ENCODE results near the gene ZFYVE16.

DNA sequence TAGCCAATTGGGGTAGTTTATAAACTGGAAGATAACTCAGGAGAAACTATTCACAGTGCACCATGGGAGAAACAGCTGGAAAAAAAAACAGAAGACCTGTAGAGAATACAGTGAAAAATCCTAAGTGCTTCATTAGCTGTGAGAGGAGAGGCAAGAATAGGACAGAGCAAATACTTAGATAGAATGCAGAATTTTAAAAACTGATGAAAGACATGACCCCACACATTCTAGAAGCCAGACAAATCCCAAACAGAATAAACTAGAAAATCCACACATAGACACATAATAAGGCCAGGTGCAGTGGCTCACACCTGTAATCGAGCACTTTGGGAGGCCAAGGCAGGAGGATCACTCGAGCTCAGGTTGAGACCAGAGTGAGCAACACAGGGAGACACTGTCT lies 72.5 kb downstream of the ZFYVE16 start:
- TF ChIP-seq, protein P1, sequence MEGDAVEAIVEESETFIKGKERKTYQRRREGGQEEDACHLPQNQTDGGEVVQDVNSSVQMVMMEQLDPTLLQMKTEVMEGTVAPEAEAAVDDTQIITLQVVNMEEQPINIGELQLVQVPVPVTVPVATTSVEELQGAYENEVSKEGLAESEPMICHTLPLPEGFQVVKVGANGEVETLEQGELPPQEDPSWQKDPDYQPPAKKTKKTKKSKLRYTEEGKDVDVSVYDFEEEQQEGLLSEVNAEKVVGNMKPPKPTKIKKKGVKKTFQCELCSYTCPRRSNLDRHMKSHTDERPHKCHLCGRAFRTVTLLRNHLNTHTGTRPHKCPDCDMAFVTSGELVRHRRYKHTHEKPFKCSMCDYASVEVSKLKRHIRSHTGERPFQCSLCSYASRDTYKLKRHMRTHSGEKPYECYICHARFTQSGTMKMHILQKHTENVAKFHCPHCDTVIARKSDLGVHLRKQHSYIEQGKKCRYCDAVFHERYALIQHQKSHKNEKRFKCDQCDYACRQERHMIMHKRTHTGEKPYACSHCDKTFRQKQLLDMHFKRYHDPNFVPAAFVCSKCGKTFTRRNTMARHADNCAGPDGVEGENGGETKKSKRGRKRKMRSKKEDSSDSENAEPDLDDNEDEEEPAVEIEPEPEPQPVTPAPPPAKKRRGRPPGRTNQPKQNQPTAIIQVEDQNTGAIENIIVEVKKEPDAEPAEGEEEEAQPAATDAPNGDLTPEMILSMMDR (IDR thresholded peaks at IDR 0.05): no peak
- no peak for TF ChIP-seq EZH2 (IDR thresholded peaks at IDR 0.05)
- no peak for TF ChIP-seq EZH2phosphoT487 (IDR thresholded peaks at IDR 0.05)

Data from neural progenitor cell (in vitro differentiated cells).